ENCODE measurements around the gene RABEP1.
"Not testable (repeated sequence)": the region's sequence is repeated elsewhere in the genome, so short reads cannot be mapped to it uniquely, and the experiment has no call there.

Gene RABEP1

GRCh38 chr17:5281814-5282641 is at the start of gene RABEP1:
RABEP1 (plus strand) TSS chr17:5282284; CDS start chr17:5282487, 203 bp downstream.
- H3K4me3 ChIP-seq (ENCODE audit: low read length) = peak within 1 kb of the TSS; percentile 77
- peak; percentile 49 for DNase-seq (ENCODE audit: low read depth)
- peak; percentile 17 for TF ChIP-seq CTCF (conservative IDR thresholded peaks at IDR 0.05; ENCODE audit: low read depth, low read length)

- not testable (repeated sequence) for DNase-seq (ENCODE audit: low read depth); H3K4me3 ChIP-seq (ENCODE audit: low read length)
Observed at GRCh38 chr17:5233492-5233891, 48.6 kb upstream of the RABEP1 start.

- no peak for DNase-seq (ENCODE audit: low read depth)
- no peak within 1 kb of the TSS for H3K4me3 ChIP-seq (ENCODE audit: low read length)
- no peak for TF ChIP-seq CTCF (conservative IDR thresholded peaks at IDR 0.05; ENCODE audit: low read depth, low read length)
Observed at GRCh38 chr17:5234645-5235576, 47.2 kb upstream of the RABEP1 start, which contains the start of gene SCIMP. SCIMP (minus strand) TSS chr17:5234860; CDS start chr17:5234755, 105 bp downstream.

- no peak for DNase-seq (ENCODE audit: low read depth)
- no peak for TF ChIP-seq CTCF (conservative IDR thresholded peaks at IDR 0.05; ENCODE audit: low read depth, low read length)
- H3K4me3 ChIP-seq (ENCODE audit: low read length) = no peak overlapping the region
Observed at GRCh38 chr17:5236938-5237540, 45.0 kb upstream of the RABEP1 start.

- peak; percentile 65 for TF ChIP-seq CTCF (conservative IDR thresholded peaks at IDR 0.05; ENCODE audit: low read depth, low read length)
- DNase-seq (ENCODE audit: low read depth) = no peak
- H3K4me3 ChIP-seq (ENCODE audit: low read length) = no peak overlapping the region
Observed at GRCh38 chr17:5237541-5238016, 44.5 kb upstream of the RABEP1 start.

- DNase-seq (ENCODE audit: low read depth) = no peak
- TF ChIP-seq CTCF (conservative IDR thresholded peaks at IDR 0.05; ENCODE audit: low read depth, low read length) = no peak
Observed at GRCh38 chr17:5238333-5238732, 43.8 kb upstream of the RABEP1 start.

GRCh38 chr17:5239769-5240168 is 42.3 kb upstream of the RABEP1 start:
- not testable (repeated sequence) for H3K4me3 ChIP-seq (ENCODE audit: low read length); DNase-seq (ENCODE audit: low read depth)

More at GRCh38 chr17:5238333-5238732, 43.8 kb upstream of the RABEP1 start:
- no peak overlapping the region for H3K4me3 ChIP-seq (ENCODE audit: low read length)

All from retinal pigment epithelial cell (primary cell).